PC-9 (cell line): ENCODE measurements around the gene ACP2. TPM values are rescaled to one million over a fixed set of nuclear protein-coding genes. Genes with fewer than 3 reads are reported as not detected.
"Not testable (repeated sequence)": the region's sequence is repeated elsewhere in the genome, so short reads cannot be mapped to it uniquely, and the experiment has no call there.

Source experiments
- BruUV-seq: library from RNA; stranded (reverse); fragments of 400-500 nt; replicated peaks from 2 replicates; lab custom pipeline; 2021; lab: Mats Ljungman, UMichigan
- CTCF ChIA-PET: fragments of 300-600 bp; sonication (Branson Sonifier 250); formaldehyde crosslinking; loops from one replicate; lab custom pipeline; 2022; ENCODE audit warnings: antibody characterized with exemption; lab: Charles Lee
- POLR2A ChIA-PET: fragments of 300-600 bp; sonication (Branson Sonifier 250); formaldehyde crosslinking; loops from one replicate; lab custom pipeline; 2022; ENCODE audit warnings: antibody characterized with exemption; ENCODE audit not compliant: unreplicated experiment; lab: Charles Lee
- DNase-seq, 2 experiments: peaks; one replicate each; pipeline versions ENCODE4 v3.0.0 to v3.0.0-alpha.2; 2015 to 2022; ENCODE audit warnings: mixed read lengths in 1 of 2
- H2AFZ ChIP-seq: fragments of 200-600 bp; sonication (generic); 2 replicates; pipeline ENCODE4 v1.8.1; 2017; ENCODE audit warnings: antibody characterized with exemption
- H3F3A ChIP-seq: fragments of 200-600 bp; sonication (generic); 2 replicates; pipeline ENCODE4 v1.8.1; 2017; ENCODE audit warnings: antibody characterized with exemption, mild to moderate bottlenecking, low read depth; ENCODE audit not compliant: insufficient read depth
- H3K27ac ChIP-seq: fragments of 200-600 bp; sonication (generic); 2 replicates; pipeline ENCODE4 v1.6.1; 2016; ENCODE audit warnings: mixed run types
- H3K27me3 ChIP-seq: fragments of 200-600 bp; sonication (generic); 2 replicates; pipeline ENCODE4 v1.6.1; 2016; ENCODE audit warnings: low read depth, mixed run types; ENCODE audit not compliant: insufficient read depth
- H3K36me3 ChIP-seq: fragments of 200-600 bp; sonication (generic); 2 replicates; pipeline ENCODE4 v1.6.1; 2016; ENCODE audit warnings: low read depth, mixed run types
- H3K4me1 ChIP-seq: fragments of 200-600 bp; sonication (generic); replicated peaks from 2 replicates; pipeline ENCODE4 v1.6.1; 2016; ENCODE audit warnings: mixed run types; ENCODE audit not compliant: insufficient read depth
- H3K4me2 ChIP-seq: fragments of 200-600 bp; sonication (generic); 2 replicates; pipeline ENCODE4 v1.6.1; 2017; ENCODE audit warnings: mixed run types
- H3K4me3 ChIP-seq: fragments of 200-600 bp; sonication (generic); 2 replicates; pipeline ENCODE4 v1.6.1; 2016; ENCODE audit warnings: mixed run types
- H3K79me2 ChIP-seq: fragments of 200-600 bp; sonication (generic); 2 replicates; pipeline ENCODE4 v1.6.1; 2017; ENCODE audit warnings: low read depth, mixed run types
- H3K9me2 ChIP-seq: fragments of 200-600 bp; sonication (generic); 2 replicates; pipeline ENCODE4 v1.8.1; 2017; ENCODE audit warnings: mild to moderate bottlenecking; ENCODE audit not compliant: insufficient read depth
- H3K9me3 ChIP-seq: fragments of 200-600 bp; sonication (generic); 2 replicates; pipeline ENCODE4 v1.8.1; 2016; ENCODE audit warnings: low read depth; ENCODE audit not compliant: insufficient read depth
- H4K20me1 ChIP-seq: fragments of 200-600 bp; sonication (generic); 2 replicates; pipeline ENCODE4 v1.8.1; 2017; ENCODE audit not compliant: insufficient read depth
- EZH2 ChIP-seq: fragments of 200-600 bp; sonication (generic); IDR thresholded peaks from 2 replicates; pipeline ENCODE4 v1.8.0; 2017; ENCODE audit warnings: antibody characterized with exemption, low read depth
- intact Hi-C: fragments of 100-400 bp; cut with micrococcal nuclease; formaldehyde crosslinking; loops from one replicate; pipeline ENCODE4 v1.10.0; 2022; ENCODE audit not compliant: unreplicated experiment
- total RNA-seq: library from RNA; stranded (reverse); gene quantifications from 2 replicates; pipeline ENCODE4 v1.2.3, GENCODE V29; 2021
- TF ChIP-seq, protein P1 (sequence below): fragments of 200-600 bp; sonication (generic); conservative IDR thresholded peaks from 2 replicates; pipeline ENCODE4 v1.6.1; 2017; ENCODE audit warnings: mixed run types, antibody characterized with exemption, mild to moderate bottlenecking, moderate library complexity

ACP2 gene
- total RNA-seq, 1 experiment from 2014 or later, result 24.1 TPM

DNA sequence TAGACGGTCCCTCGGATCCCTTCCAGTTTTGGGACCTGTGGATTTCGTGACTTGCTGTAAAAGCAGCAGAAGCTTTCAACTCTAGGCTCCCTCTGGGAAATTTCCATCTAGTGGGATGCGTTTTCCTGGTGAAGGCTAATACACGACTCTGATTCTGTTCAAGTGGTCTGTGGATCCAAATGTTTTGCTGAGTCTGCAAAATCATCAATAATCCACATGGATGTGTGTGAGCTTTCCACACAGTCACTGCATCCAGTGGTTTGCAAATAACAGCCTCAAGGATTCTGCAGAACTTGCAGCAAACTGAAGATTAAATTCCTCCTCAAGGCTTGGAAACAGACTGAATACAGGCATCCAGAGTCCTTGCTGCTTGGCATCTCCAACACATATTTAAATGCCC is 46.0 kb downstream of the ACP2 start:
- H3F3A ChIP-seq, result peaks cover 23% of the 10 kb centered on the region
- no peaks in the 10 kb centered on the region for H3K9me2 ChIP-seq
- no peak overlapping the region for H3K27ac ChIP-seq
- H3K36me3 ChIP-seq, result no peaks in the 10 kb centered on the region
- H3K4me2 ChIP-seq, result no peak overlapping the region
- H3K79me2 ChIP-seq, result no peaks in the 10 kb centered on the region
- H2AFZ ChIP-seq, result no peak overlapping the region
- CTCF ChIA-PET, result interaction anchor here (0.7 kb wide), 1 partner anchor 25 kb away, joined by 3 read pairs; no protein-coding TSS in a partner anchor
- H3K4me3 ChIP-seq, result no peak overlapping the region
- intact Hi-C loops, result no loop called here
- peaks cover 20% of the 10 kb centered on the region for H3K4me1 ChIP-seq
- H4K20me1 ChIP-seq, result no peaks in the 10 kb centered on the region
- POLR2A ChIA-PET, result interaction anchor here (0.6 kb wide), 1 partner anchor 23 kb away, joined by 3 read pairs; no protein-coding TSS in a partner anchor
- H3K27me3 ChIP-seq, result no peaks in the 10 kb centered on the region
- no peak for DNase-seq
- H3K9me3 ChIP-seq, result no peaks in the 10 kb centered on the region
- no TSS peak for BruUV-seq
- TF ChIP-seq EZH2, result no peak
- TF ChIP-seq, protein P1, sequence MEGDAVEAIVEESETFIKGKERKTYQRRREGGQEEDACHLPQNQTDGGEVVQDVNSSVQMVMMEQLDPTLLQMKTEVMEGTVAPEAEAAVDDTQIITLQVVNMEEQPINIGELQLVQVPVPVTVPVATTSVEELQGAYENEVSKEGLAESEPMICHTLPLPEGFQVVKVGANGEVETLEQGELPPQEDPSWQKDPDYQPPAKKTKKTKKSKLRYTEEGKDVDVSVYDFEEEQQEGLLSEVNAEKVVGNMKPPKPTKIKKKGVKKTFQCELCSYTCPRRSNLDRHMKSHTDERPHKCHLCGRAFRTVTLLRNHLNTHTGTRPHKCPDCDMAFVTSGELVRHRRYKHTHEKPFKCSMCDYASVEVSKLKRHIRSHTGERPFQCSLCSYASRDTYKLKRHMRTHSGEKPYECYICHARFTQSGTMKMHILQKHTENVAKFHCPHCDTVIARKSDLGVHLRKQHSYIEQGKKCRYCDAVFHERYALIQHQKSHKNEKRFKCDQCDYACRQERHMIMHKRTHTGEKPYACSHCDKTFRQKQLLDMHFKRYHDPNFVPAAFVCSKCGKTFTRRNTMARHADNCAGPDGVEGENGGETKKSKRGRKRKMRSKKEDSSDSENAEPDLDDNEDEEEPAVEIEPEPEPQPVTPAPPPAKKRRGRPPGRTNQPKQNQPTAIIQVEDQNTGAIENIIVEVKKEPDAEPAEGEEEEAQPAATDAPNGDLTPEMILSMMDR, result no peak

DNA sequence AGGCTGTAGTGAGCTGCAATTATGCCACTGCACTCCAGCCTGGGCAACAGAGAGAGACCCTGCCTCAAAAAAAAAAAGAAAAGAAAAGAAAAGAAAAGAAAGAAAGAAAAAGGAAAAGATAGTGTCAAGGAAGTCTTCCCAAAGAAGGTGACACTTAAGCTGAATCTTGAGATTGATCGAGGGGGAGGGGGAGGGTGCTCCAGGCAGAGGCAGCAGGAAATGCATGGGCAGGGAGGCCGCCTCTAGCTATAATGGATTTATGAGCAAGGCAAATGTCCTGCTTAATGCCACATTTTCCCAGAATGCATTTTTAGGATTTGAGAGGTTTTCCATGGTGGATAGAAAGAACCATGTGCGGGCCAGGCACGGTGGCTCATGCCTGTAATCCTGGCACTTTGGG is 47.6 kb downstream of the ACP2 start:
- Histone ChIP-seq H3K4me3 (no peak overlapping the region), H3K4me1 (peaks cover 20% of the 10 kb centered on the region), H3K4me2 (no peak overlapping the region), H3F3A (peaks cover 26% of the 10 kb centered on the region), H3K9me3 (no peaks in the 10 kb centered on the region), H3K9me2 (no peaks in the 10 kb centered on the region), H3K79me2 (no peaks in the 10 kb centered on the region), H3K27ac (no peak overlapping the region), H3K27me3 (no peaks in the 10 kb centered on the region), H3K36me3 (no peaks in the 10 kb centered on the region), H4K20me1 (no peaks in the 10 kb centered on the region), H2AFZ (no peak overlapping the region)
- ChIA-PET POLR2A (interaction anchor here (0.5 kb wide), 1 partner anchor 14 kb away, joined by 3 read pairs; the partner anchor contains the start of gene DDB2), CTCF (no interaction called here)
- no TSS peak for BruUV-seq
- DNase-seq, result no peak
- intact Hi-C loops, result no loop called here
- TF ChIP-seq, protein P1, result no peak
- TF ChIP-seq EZH2, result no peak

- H3K27ac ChIP-seq, CTCF ChIA-PET, BruUV-seq: not testable (repeated sequence)
These were observed 50.5 kb downstream of the ACP2 start for GRCh38 chr11:47198161-47198560.

More at GRCh38 chr11:47198161-47198560, 50.5 kb downstream of the ACP2 start:
- Histone ChIP-seq H3K4me1 (peaks cover 25% of the 10 kb centered on the region), H3F3A (peaks cover 19% of the 10 kb centered on the region)
- intact Hi-C loops, H2AFZ ChIP-seq, H3K9me2 ChIP-seq, POLR2A ChIA-PET, H3K27me3 ChIP-seq, H3K36me3 ChIP-seq, H4K20me1 ChIP-seq, H3K9me3 ChIP-seq, H3K4me2 ChIP-seq, H3K4me3 ChIP-seq, H3K79me2 ChIP-seq, DNase-seq: not testable (repeated sequence)
